ENCODE data around the gene MYCBP2. TPM values are rescaled to one million over a fixed set of nuclear protein-coding genes. Genes with fewer than 3 reads are reported as not detected.

The MYCBP2 gene
- total RNA-seq, 2 experiments from 2014 or later, result 97.5 to 101 TPM

GRCh38 chr13:77114271-77114670 lies 212.6 kb downstream of the MYCBP2 start:
- TF ChIP-seq CTCF (IDR thresholded peaks at IDR 0.05), result no peak
- H3K4me1 Mint-ChIP-seq (ENCODE audit: low read depth), result no peaks in the 10 kb centered on the region
- H3K36me3 Mint-ChIP-seq (ENCODE audit: low read depth), result peaks cover 67% of the 10 kb centered on the region
- H3K9me3 Mint-ChIP-seq, result peaks cover 14% of the 10 kb centered on the region
- no peaks in the 10 kb centered on the region for H3K27me3 Mint-ChIP-seq
- ChIA-PET CTCF (interaction anchor here (1.4 kb wide), 1 partner anchor 364 kb away, joined by 4 read pairs; no protein-coding TSS in a partner anchor), POLR2A (no interaction called here)
- no peak overlapping the region for H3K27ac Mint-ChIP-seq
- no peak for DNase-seq
- ATAC-seq, result no peak
- H3K4me3 Mint-ChIP-seq, result no peak overlapping the region
- intact Hi-C loops (cut with micrococcal nuclease), result no loop called here

DNA sequence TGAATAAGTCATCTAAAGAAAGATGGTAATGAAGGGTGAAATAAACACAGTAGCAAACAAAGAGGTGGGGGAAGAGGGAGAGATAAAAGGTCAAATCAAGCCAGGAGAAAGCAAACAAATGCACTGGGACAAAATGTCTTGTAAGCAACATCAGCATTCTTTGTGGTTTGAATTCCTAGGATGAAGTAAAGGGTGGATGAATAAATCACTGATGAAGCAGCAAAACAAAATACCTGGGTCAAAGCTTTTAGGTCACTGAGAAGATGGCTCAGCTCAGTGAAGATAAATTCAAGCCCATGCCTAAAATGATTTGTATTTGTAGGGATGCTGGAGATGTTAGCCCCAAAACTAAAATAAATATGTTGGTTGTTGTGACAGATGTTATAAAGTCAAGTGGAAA lies 213.4 kb downstream of the MYCBP2 start:
- H3K4me3 Mint-ChIP-seq, result no peak overlapping the region
- DNase-seq, result no peak
- no peak overlapping the region for H3K27ac Mint-ChIP-seq
- peaks cover 14% of the 10 kb centered on the region for H3K9me3 Mint-ChIP-seq
- no peaks in the 10 kb centered on the region for H3K4me1 Mint-ChIP-seq (ENCODE audit: low read depth)
- ChIA-PET POLR2A (no interaction called here), CTCF (interaction anchor here (1.4 kb wide), 1 partner anchor 365 kb away, joined by 4 read pairs; no protein-coding TSS in a partner anchor)
- no peaks in the 10 kb centered on the region for H3K27me3 Mint-ChIP-seq
- intact Hi-C loops (cut with micrococcal nuclease), result no loop called here
- ATAC-seq, result no peak
- TF ChIP-seq CTCF (IDR thresholded peaks at IDR 0.05), result no peak
- H3K36me3 Mint-ChIP-seq (ENCODE audit: low read depth), result peaks cover 67% of the 10 kb centered on the region

GRCh38 chr13:77105051-77105450 lies 221.8 kb downstream of the MYCBP2 start:
- no peak overlapping the region for H3K27ac Mint-ChIP-seq

DNA sequence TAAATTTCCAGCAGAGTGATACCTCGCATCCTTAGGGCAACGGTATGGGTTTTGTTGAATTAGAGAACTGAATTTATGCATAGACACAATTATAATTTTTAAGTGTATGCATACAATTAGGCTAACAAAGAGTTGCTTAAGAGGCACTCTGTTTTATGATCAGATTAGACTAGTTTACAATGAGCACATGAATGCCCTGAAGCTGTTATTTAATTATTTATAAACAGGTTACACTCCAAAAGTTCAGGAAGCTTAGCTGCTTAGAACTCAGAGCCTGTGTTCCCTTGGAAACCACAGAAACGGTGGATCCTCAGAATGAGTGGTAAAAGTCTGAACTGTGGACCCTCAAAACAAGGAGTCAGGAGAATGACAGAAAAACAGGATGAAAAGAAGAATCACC lies 227.5 kb downstream of the MYCBP2 start:
- TF ChIP-seq CTCF (IDR thresholded peaks at IDR 0.05), result no peak

More at GRCh38 chr13:77105051-77105450, 221.8 kb downstream of the MYCBP2 start:
- ATAC-seq (no peak), DNase-seq (no peak)
- Mint-ChIP-seq H3K4me3 (no peak overlapping the region), H3K36me3 (ENCODE audit: low read depth) (peaks cover 20% of the 10 kb centered on the region), H3K27me3 (no peaks in the 10 kb centered on the region), H3K4me1 (ENCODE audit: low read depth) (no peaks in the 10 kb centered on the region), H3K9me3 (peaks cover 2% of the 10 kb centered on the region)
- CTCF ChIA-PET, result no interaction called here
- no peak for TF ChIP-seq CTCF (IDR thresholded peaks at IDR 0.05)
- POLR2A ChIA-PET, result interaction anchor here (1.6 kb wide), 1 partner anchor 114 kb away, joined by 3 read pairs; no protein-coding TSS in a partner anchor
- intact Hi-C loops (cut with micrococcal nuclease), result no loop called here

GRCh38 chr13:77095288-77095687 lies 231.6 kb downstream of the MYCBP2 start:
- H3K9me3 Mint-ChIP-seq, result no peaks in the 10 kb centered on the region
- no peak for ATAC-seq
- H3K4me3 Mint-ChIP-seq, result no peak overlapping the region
- H3K27ac Mint-ChIP-seq, result no peak overlapping the region
- H3K36me3 Mint-ChIP-seq (ENCODE audit: low read depth), result peaks cover 57% of the 10 kb centered on the region
- POLR2A ChIA-PET, result interaction anchor here (1.7 kb wide), 1 partner anchor 21 kb away, joined by 4 read pairs; no protein-coding TSS in a partner anchor
- CTCF ChIA-PET, result interaction anchor here (1.0 to 1.5 kb wide), 2 partner anchors 15 to 25 kb away, joined by 3 to 5 read pairs; no protein-coding TSS in a partner anchor
- no peaks in the 10 kb centered on the region for H3K4me1 Mint-ChIP-seq (ENCODE audit: low read depth)
- no peak for DNase-seq
- TF ChIP-seq CTCF (IDR thresholded peaks at IDR 0.05), result no peak
- no peaks in the 10 kb centered on the region for H3K27me3 Mint-ChIP-seq
- intact Hi-C loops (cut with micrococcal nuclease), result no loop called here

More for the DNA sequence above, 227.5 kb downstream of the MYCBP2 start:
- ATAC-seq (no peak), DNase-seq (no peak)
- ChIA-PET CTCF (no interaction called here), POLR2A (interaction anchor here (1.3 kb wide), 1 partner anchor 13 kb away, joined by 3 read pairs; no protein-coding TSS in a partner anchor)
- peaks cover 35% of the 10 kb centered on the region for H3K36me3 Mint-ChIP-seq (ENCODE audit: low read depth)
- no peaks in the 10 kb centered on the region for H3K27me3 Mint-ChIP-seq
- intact Hi-C loops (cut with micrococcal nuclease), result no loop called here
- no peak overlapping the region for H3K4me3 Mint-ChIP-seq
- H3K9me3 Mint-ChIP-seq, result no peaks in the 10 kb centered on the region
- no peak overlapping the region for H3K27ac Mint-ChIP-seq
- H3K4me1 Mint-ChIP-seq (ENCODE audit: low read depth), result no peaks in the 10 kb centered on the region

Data from activated CD8-positive, alpha-beta T cell treated with anti-CD3 and anti-CD28 coated beads for 36 hours (primary cell).